GM10248 (cell line): Measurements from ENCODE around the gene MRPL32.

Experiments used
- CTCF ChIA-PET: fragments of 300-600 bp; sonication (Branson Sonifier 250); formaldehyde crosslinking; extraction: SDS; loops from one replicate; lab custom pipeline; 2021; ENCODE audit warnings: antibody characterized with exemption; lab: Yijun Ruan, JAX
- POLR2A ChIA-PET: fragments of 350-650 bp; sonication (Branson Sonifier 250); formaldehyde crosslinking; extraction: SDS; loops from one replicate; lab custom pipeline; 2020; ENCODE audit warnings: antibody characterized with exemption; lab: Yijun Ruan, JAX
- DNase-seq: peaks from one replicate; pipeline ENCODE4 v3.0.0; 2012; ENCODE audit errors: extremely low spot score
- CTCF ChIP-seq: IDR thresholded peaks from 2 replicates; pipeline ENCODE4 v1.5.1; 2012; ENCODE audit warnings: mild to moderate bottlenecking, low read depth; ENCODE audit errors: extremely low read depth, missing control alignments, control extremely low read depth

Gene MRPL32

GRCh38 chr7:42967391-42967790, 35.2 kb downstream of the MRPL32 start:
- POLR2A ChIA-PET = no interaction called here
- TF ChIP-seq CTCF = no peak
- no peak for DNase-seq
- CTCF ChIA-PET = no interaction called here

- POLR2A ChIA-PET = no interaction called here
- CTCF ChIA-PET = no interaction called here
- no peak for TF ChIP-seq CTCF
- DNase-seq = no peak
Measured at GRCh38 chr7:42972699-42973500, 40.7 kb downstream of the MRPL32 start.

- CTCF ChIA-PET = interaction anchor here (0.9 kb wide), 1 partner anchor 464 kb away, joined by 3 read pairs; no protein-coding TSS in a partner anchor
- no peak for DNase-seq
- TF ChIP-seq CTCF = no peak
- POLR2A ChIA-PET = no interaction called here
Measured at GRCh38 chr7:42976371-42976770, 44.2 kb downstream of the MRPL32 start.

- TF ChIP-seq CTCF = no peak
- DNase-seq = no peak
- POLR2A ChIA-PET = no interaction called here
- CTCF ChIA-PET = no interaction called here
Measured at GRCh38 chr7:42978496-42978895, 46.3 kb downstream of the MRPL32 start.

- CTCF ChIA-PET = no interaction called here
- TF ChIP-seq CTCF = no peak
Measured at GRCh38 chr7:42980084-42980483, 47.9 kb downstream of the MRPL32 start.

GRCh38 chr7:42980514-42980913, 48.3 kb downstream of the MRPL32 start:
- CTCF ChIA-PET = no interaction called here
- POLR2A ChIA-PET = no interaction called here
- DNase-seq = no peak
- no peak for TF ChIP-seq CTCF

More at GRCh38 chr7:42980084-42980483, 47.9 kb downstream of the MRPL32 start:
- POLR2A ChIA-PET = no interaction called here
- no peak for DNase-seq

- ChIA-PET CTCF (no interaction called here), POLR2A (no interaction called here)
- TF ChIP-seq CTCF = no peak
- DNase-seq = no peak
Measured at GRCh38 chr7:42981601-42982000, 49.4 kb downstream of the MRPL32 start.
